KMS-11 (cell line): Measurements from ENCODE around the gene CBS.
"Not testable (repeated sequence)": the region's sequence is repeated elsewhere in the genome, so short reads cannot be mapped to it uniquely, and the experiment has no call there.

Source experiments
- H2AFZ ChIP-seq: fragments of 200-600 bp; sonication (generic); 2 replicates; pipeline ENCODE4 v1.6.1; 2016; ENCODE audit warnings: antibody characterized with exemption, mixed run types, low read depth
- H3K27ac ChIP-seq: fragments of 200-600 bp; sonication (generic); 2 replicates; pipeline ENCODE4 v1.6.1; 2016; ENCODE audit warnings: mild to moderate bottlenecking, mixed run types
- H3K27me3 ChIP-seq: fragments of 200-600 bp; sonication (generic); 2 replicates; pipeline ENCODE4 v1.6.1; 2017; ENCODE audit warnings: mild to moderate bottlenecking, low read depth, mixed run types, moderate library complexity; ENCODE audit not compliant: insufficient read depth
- H3K36me3 ChIP-seq: fragments of 200-600 bp; sonication (generic); 2 replicates; pipeline ENCODE4 v1.6.1; 2017; ENCODE audit warnings: mild to moderate bottlenecking, mixed run types; ENCODE audit not compliant: insufficient read depth
- H3K4me1 ChIP-seq: fragments of 200-600 bp; sonication (generic); 2 replicates; pipeline ENCODE4 v1.6.1; 2016; ENCODE audit warnings: mild to moderate bottlenecking, low read depth, mixed run types; ENCODE audit not compliant: poor library complexity, severe bottlenecking
- H3K4me2 ChIP-seq: fragments of 200-600 bp; sonication (generic); 2 replicates; pipeline ENCODE4 v1.7.0; 2016; ENCODE audit warnings: mild to moderate bottlenecking, mixed run types
- H3K4me3 ChIP-seq: fragments of 200-600 bp; sonication (generic); IDR thresholded peaks from 2 replicates; pipeline ENCODE4 v1.6.1; 2017; ENCODE audit warnings: low read depth, low read length, mixed read lengths; ENCODE audit not compliant: insufficient read depth
- H3K79me2 ChIP-seq: fragments of 200-600 bp; sonication (generic); 2 replicates; pipeline ENCODE4 v1.6.1; 2016; ENCODE audit warnings: low read depth, mixed run types; ENCODE audit not compliant: insufficient read depth
- H3K9ac ChIP-seq: fragments of 200-600 bp; sonication (generic); 2 replicates; pipeline ENCODE4 v1.6.1; 2016; ENCODE audit warnings: mild to moderate bottlenecking, mixed run types
- H4K20me1 ChIP-seq: fragments of 200-600 bp; sonication (generic); 2 replicates; pipeline ENCODE4 v1.6.1; 2016; ENCODE audit warnings: mild to moderate bottlenecking, mixed run types; ENCODE audit not compliant: insufficient read depth
- TF ChIP-seq, protein P1 (sequence below): fragments of 200-600 bp; sonication (generic); conservative IDR thresholded peaks from 2 replicates; pipeline ENCODE4 v1.6.1; 2017; ENCODE audit warnings: low read depth, mild to moderate bottlenecking, antibody characterized with exemption, low read length, moderate library complexity, mixed read lengths

CBS gene

DNA sequence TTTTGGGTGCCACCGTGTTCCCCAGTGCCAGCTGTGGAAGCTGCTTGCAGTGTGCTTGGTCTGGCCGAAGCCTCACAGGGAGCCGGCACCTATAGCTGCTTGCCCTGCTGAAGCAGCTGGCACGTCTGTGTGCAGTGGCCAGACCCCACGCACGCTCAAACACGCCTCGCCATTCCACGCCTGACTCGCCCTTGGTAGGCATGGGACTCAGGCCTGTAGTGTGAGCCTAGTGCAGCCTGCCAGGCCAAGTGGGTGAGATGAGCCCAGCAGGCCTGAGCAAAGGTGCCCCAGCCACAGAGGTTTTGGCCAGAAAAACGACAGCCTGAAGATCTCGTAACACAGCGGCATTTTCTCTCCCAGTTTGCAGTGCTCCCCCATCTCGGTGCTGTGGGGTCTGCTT is 32.3 kb downstream of the CBS start:
- not testable (repeated sequence) for H3K79me2 ChIP-seq, H3K4me2 ChIP-seq, H3K27ac ChIP-seq, H3K27me3 ChIP-seq, H3K4me3 ChIP-seq, H2AFZ ChIP-seq, H3K36me3 ChIP-seq, H3K9ac ChIP-seq, H4K20me1 ChIP-seq
- H3K4me1 ChIP-seq, result peaks cover 12% of the 10 kb centered on the region

DNA sequence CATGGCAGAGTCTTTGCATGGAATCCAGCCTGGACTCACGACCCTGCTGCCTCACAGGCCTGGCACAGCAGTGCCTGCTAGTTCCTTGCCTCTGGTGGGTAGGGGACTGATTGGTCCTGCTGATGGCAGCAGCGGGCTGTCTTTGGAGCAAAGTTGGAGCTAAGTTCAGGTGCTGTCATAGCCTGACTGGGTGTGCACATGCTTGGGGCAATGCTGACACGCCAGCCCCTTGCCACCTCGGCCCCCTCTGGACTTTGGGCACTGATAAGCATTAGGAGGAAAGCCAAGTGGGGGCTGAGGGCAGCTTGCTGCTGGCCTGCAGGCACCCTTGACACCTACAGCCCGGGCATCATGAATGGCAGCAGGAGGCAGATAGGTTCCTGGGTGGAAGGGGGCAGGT is 33.5 kb downstream of the CBS start:
- H3K4me1 ChIP-seq, result peaks cover 12% of the 10 kb centered on the region
- not testable (repeated sequence) for H3K27ac ChIP-seq, H3K9ac ChIP-seq, H4K20me1 ChIP-seq, H3K4me3 ChIP-seq, H3K27me3 ChIP-seq, H2AFZ ChIP-seq, H3K4me2 ChIP-seq, H3K36me3 ChIP-seq, H3K79me2 ChIP-seq

DNA sequence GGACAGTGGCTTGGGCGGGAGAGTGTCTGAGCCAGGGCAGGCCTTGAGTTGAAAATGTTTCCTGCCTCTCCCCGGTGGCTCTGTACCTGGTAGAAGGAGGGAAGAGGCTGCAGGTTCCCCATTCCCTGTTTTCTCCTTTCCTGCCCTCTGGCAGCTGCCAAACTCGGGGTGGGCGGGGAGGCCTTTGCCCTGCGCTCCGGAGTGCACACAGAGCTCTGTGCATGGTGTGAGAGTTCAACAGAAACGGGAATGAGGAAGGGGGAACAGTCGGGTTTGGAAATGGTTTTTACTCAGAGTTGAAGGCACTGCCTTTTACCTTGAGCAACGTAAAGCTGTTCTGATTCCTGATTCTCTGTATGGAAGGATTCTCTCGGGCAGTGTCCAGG is 37.0 kb downstream of the CBS start:
- not testable (repeated sequence) for H3K36me3 ChIP-seq, H3K4me2 ChIP-seq, H4K20me1 ChIP-seq, H3K9ac ChIP-seq, H2AFZ ChIP-seq, H3K4me3 ChIP-seq, H3K27me3 ChIP-seq, H3K27ac ChIP-seq, H3K79me2 ChIP-seq
- peaks cover 12% of the 10 kb centered on the region for H3K4me1 ChIP-seq

DNA sequence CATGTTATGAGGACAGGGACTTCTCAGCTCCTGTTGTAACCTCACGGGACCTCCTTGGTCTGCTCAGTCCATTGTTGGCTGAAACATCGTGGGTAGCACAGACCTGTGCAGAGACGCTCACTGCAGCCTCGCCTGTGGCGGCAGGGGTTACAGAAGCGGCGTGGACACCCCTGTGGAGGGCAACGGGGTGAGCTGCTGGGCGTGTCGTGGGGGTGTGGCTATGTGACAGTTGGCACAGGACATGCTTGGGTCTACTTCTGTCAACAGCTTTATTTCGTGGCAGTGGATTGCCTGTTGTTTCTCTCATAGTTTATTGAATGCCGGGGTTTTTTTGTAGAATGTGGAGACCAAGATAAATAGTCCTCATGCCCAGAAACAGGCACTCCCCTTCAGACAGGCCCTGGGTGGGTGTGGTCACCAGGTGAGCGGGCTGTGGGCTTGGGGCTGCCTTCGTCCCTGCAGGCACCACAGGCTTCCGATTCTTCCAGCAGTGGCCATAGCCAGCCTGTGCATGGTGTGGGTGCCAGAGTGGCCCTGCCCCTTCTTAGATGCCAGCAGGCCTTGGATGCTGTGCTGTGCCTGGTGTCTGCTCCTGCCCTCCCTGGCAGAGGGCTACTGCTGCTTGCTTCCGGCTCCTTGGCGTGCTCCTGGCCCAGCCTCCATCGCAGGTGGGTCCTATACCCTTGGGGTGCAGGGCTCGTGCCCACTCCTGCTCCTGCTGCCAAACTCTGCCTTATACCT is 37.5 kb downstream of the CBS start:
- H3K9ac ChIP-seq, H4K20me1 ChIP-seq, H3K4me3 ChIP-seq, H3K4me2 ChIP-seq, H3K36me3 ChIP-seq, H3K27ac ChIP-seq, H3K27me3 ChIP-seq, H2AFZ ChIP-seq, H3K79me2 ChIP-seq: not testable (repeated sequence)
- peaks cover 12% of the 10 kb centered on the region for H3K4me1 ChIP-seq

DNA sequence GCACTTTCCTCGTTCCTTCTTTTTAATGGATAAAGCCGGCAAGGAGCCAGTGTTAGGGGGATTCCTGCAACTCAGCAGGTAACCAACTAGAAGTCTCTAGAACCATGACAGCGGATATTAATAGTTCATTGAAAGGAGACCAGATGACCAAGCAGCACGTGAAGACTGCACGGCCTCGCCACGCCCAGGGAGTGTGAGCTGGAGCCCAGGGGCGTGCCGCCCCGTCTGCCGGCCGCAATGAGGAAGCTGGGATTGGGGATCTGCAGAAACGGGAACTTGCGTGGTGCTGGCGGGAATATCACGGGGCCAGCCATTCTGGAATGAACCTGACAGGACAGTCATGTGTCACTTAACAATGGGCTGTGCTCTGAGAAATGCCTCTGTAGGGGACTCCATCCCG is 38.7 kb downstream of the CBS start:
- not testable (repeated sequence) for H3K4me1 ChIP-seq

DNA sequence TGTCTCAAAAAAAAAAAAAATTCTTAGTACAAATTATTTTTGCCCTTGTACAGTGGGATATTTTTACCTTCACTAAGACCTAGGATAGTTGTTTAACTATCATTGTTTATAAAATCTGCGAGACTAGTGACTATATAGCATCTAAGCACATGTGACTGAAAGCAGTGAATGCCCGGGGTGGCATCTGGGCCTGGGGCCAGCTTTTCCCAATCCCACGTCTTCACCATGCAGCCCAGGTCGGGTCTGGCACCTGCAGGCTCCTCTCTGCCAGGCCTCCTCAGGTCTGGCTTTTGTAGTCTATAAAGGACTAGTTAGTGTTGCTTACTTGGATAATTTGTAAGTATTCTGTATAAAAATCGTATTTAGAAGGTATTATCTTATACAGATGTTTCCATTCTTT is 40.8 kb downstream of the CBS start:
- Histone ChIP-seq H4K20me1 (no peaks in the 10 kb centered on the region), H3K27me3 (no peaks in the 10 kb centered on the region), H3K27ac (no peak overlapping the region), H2AFZ (no peak overlapping the region), H3K4me2 (no peak overlapping the region), H3K4me3 (no peak overlapping the region), H3K79me2 (no peaks in the 10 kb centered on the region), H3K9ac (no peak overlapping the region), H3K36me3 (no peaks in the 10 kb centered on the region), H3K4me1 (no peaks in the 10 kb centered on the region)
- TF ChIP-seq, protein P1, sequence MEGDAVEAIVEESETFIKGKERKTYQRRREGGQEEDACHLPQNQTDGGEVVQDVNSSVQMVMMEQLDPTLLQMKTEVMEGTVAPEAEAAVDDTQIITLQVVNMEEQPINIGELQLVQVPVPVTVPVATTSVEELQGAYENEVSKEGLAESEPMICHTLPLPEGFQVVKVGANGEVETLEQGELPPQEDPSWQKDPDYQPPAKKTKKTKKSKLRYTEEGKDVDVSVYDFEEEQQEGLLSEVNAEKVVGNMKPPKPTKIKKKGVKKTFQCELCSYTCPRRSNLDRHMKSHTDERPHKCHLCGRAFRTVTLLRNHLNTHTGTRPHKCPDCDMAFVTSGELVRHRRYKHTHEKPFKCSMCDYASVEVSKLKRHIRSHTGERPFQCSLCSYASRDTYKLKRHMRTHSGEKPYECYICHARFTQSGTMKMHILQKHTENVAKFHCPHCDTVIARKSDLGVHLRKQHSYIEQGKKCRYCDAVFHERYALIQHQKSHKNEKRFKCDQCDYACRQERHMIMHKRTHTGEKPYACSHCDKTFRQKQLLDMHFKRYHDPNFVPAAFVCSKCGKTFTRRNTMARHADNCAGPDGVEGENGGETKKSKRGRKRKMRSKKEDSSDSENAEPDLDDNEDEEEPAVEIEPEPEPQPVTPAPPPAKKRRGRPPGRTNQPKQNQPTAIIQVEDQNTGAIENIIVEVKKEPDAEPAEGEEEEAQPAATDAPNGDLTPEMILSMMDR, result no peak

More for the DNA sequence above, 38.7 kb downstream of the CBS start:
- not testable (repeated sequence) for H2AFZ ChIP-seq, H3K36me3 ChIP-seq, H3K27ac ChIP-seq, H4K20me1 ChIP-seq, H3K9ac ChIP-seq, H3K27me3 ChIP-seq, H3K4me2 ChIP-seq, H3K4me3 ChIP-seq, H3K79me2 ChIP-seq

DNA sequence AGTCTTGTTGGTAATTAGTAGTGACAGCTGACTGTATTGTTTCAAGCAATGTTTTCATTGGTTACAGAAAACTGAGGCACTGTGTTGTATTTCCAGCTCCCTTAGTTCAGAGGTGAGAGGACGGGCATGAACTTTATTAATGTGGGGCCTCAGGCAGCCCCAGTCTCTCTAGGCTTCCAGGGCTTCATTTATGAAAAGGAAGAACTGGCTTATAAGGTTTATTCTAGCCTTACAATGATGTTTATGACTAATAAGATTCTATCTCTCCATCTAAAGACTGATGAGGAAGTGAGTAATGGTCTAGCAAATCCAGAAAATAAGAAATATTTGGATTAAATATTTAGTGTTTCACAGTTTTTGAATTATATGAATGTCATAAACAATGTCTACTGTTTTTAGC is 41.5 kb downstream of the CBS start:
- no peaks in the 10 kb centered on the region for H4K20me1 ChIP-seq
- no peaks in the 10 kb centered on the region for H3K4me1 ChIP-seq
- H3K27me3 ChIP-seq, result no peaks in the 10 kb centered on the region
- no peak overlapping the region for H2AFZ ChIP-seq
- H3K4me2 ChIP-seq, result no peak overlapping the region
- H3K36me3 ChIP-seq, result no peaks in the 10 kb centered on the region
- TF ChIP-seq, protein P1, result no peak
- H3K79me2 ChIP-seq, result no peaks in the 10 kb centered on the region
- H3K27ac ChIP-seq, result no peak overlapping the region
- H3K4me3 ChIP-seq, result no peak overlapping the region
- no peak overlapping the region for H3K9ac ChIP-seq
